ENCODE measurements around the gene SH3BP4.
"Not testable (repeated sequence)": the region's sequence is repeated elsewhere in the genome, so short reads cannot be mapped to it uniquely, and the experiment has no call there.

SH3BP4 gene

DNA sequence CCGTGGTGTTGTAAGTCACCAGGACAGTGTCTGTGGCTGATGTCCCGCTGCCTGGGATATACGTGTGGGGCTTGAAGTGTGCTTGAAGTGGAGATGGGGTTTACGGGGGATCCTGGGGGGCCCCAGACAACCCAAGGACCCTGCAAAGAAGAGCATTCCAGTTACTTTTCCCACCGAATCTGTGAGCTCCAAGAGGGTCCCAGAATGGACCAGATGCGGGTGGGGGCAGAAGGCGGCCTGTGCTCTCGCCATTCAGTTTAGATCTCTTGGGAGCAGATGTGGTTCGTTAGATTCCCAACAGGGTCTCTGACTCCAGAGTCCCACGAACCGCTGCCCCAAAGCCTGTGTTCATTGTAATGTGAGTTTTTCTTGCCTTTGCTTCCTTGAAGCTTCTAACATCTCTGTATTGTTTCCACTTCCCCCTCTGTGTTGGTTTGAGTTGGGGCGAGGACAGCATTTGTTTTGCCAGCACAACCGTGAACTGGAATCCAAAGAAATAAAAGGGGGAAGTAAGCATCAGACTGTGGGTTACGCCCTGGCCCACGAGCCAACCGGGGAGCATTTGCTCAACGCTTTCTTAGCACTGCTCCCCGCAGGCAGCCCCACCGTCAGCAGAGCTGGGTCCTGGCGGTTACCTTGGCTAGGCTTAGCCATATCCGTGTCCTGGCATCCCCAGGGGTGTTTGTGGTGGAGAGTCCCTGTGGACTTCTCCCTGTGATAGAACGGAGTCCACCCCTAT lies 92.1 kb downstream of the SH3BP4 start:
- FAIRE-seq, result no peak

DNA sequence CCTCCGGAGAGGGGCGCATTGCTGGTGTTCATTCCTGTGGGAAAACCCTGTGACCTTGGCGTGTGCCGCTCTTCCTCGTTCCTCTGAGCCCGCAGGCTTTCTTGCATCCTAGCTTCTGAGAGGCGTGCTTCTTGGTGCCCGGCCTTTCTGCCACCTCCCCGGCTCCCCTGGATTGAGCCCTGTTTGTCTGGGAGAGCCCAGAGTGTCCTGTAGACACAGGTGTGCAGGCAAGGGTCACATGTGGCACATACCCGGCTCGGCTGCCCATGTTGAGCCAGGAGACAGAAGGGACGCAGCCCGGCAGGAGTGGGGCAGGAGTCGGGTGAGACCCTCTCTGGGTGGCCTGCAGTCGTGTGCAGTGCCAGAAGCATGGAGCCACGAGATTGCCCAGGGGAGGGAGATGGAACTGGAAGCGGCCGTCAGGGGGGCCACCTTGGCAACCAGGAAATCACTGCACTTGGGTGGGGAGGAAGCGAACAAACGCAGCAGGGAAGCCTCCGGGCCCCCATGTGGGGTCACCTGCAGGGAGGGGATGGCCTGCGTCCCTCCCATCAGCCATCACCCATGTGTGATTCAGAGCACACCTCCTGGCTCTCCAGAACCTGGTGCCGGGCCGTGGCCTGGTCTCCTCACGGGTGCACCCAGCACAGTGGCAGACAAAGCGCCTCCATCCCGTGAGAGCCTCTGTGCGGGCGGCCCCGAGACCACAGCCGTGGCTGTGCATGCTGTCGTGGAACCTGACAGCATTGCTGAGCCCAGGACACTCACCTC lies 92.9 kb downstream of the SH3BP4 start:
- no peak for FAIRE-seq

DNA sequence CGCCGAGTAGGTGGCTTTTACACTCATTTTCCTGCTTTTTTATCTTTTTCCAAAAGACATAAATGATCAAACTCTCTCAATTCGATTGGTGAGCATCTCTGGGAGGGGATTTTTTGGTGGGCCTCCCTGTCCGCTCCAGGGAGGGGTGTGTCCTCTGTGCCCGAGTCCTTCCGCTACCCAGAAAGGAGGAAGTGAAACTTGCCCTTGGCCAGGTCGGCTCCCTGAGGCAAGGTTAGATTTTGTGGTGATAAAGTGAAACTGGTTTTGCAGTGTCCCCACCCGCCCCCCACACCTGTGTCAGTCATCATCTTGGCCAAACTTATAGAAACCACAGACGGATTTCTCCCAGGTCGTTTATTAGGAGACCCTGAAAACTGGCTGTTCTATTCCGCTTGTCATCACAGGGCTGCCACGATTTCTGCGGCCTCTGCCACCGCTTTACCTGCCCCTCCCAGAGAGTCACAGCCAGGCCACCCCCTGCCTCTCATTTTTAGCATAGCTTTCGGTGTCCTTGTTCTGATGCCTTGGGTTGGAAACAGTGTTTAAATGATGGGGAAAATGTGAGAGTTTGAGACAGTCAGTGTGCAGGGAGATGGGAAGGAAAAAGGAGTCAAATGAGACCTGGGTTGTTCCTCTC lies 93.6 kb downstream of the SH3BP4 start:
- no peak for FAIRE-seq

- no peak for FAIRE-seq
These were observed 94.1 kb downstream of the SH3BP4 start for GRCh38 chr2:235045973-235046343.

DNA sequence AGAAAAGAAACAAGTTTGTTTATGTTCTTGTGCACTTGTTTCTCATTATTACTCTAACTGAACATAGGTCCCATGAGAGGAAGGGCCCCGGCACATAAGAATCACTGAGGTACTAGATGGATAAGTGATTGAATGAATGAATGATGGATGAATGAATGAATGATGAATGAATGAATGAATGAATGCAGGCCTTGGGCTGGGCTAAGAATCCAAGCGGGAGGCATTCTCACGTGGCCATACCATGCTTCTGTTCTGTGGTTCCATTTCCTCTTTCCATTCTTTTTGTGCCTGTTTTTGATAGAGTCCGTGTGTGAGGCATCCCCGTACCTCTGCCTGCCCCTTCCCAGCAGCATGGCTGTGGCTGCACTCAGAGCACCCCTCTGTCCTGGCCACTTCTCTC lies 94.8 kb downstream of the SH3BP4 start:
- FAIRE-seq, result no peak

DNA sequence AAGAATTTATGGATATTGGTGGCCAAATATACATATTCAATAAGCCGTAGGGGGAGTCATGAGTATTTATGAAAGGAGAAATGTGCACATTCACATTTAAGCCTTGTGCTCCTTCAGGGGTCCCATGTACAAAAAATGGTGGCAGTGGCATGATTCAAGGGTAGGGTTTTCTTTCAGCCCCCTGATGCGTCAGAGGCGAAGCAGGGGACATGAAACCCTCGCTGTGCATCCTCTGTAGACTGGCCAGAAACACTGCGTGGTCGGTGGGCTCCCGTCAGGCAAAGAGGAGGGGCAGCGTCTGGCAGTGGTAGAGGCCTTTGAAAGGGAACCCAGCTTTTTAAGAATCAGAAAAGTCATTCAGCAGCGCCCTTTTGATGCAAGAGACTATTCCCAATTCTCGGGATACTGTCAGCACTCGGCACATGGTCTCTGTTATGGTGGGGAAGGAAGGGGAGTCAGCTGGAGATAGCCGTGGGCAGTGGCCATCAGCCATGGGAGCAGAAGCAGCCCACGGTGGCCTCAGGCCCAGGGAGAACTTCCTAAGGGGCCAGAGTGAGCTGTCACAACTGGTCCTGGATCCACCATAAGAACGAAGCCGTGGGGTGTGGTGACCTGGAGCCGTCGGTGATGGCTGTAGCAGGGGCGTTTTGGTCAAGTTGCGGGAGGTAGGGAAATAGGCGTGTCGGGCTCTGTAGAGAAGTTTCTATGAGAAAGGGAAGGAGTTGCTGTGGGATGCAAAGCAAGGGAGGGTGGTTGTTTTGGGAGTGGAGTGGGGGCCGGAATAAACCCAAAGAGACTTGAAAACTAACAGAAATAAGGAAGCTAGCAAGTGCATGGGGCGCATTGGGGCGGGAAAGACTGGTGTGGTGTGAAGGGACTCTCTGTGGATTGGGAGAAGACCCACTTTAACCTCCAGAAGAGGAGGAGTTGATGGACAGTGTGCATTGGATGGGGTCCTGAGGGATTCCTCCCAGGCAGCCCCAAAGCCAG lies 95.6 kb downstream of the SH3BP4 start:
- no peak for FAIRE-seq

DNA sequence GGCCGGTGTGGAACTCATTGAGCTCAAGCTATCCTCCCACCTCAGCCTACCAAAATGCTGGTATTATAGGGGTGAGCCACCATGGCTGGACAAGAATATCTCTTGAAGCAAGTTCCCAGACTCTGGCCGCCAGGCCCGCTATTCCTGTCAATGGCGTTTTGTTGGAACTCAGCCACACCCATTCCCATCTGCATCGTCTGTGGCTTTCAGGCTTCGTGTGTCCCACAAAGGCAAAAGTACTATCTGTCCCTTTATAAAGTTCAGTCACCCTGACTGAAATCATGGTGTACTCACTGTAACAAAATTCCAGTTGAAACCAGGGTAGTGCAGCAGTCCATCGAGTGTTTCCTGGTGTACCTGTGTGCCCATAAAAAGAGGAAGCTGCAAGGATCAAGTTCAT lies 96.7 kb downstream of the SH3BP4 start:
- no peak for FAIRE-seq

DNA sequence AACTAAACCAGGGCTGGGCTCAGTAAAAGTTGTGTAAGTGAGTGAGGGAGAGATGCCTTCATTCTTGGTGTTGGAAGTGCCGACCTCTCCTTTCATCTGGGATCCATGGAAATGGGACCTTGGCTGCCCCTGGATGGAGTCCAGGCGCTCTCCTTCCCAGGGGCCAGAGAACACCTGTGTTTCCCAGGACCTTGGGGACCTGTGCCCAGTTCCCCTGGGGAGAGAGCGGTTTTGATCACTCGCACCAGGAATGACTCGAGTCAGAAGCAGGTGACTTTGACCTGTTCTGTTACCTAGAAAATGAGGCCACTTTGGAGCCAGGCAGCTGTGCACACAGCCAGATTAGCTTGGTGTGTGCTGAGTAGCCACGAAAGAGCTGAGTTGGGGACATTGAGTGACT lies 97.3 kb downstream of the SH3BP4 start:
- no peak for FAIRE-seq

- no peak for FAIRE-seq
These were observed 97.9 kb downstream of the SH3BP4 start for GRCh38 chr2:235049719-235050118.

DNA sequence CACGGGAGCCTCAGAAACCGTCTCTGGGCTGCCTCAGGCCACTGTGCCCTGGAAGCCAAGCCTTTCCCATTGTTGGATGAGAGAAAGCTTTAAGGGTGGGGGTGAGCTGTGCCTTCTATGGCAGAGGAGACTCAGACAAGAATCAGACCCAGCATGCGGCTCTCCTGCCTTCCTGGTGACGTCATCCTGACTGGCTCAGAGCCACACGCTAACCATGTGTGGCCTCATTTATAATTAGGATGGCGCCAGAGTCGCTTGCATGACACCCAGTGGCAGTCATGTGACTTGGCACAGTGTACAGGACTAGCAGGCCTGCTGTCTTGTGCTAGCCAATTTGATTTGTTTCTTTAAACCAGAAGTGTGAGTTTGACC lies 99.1 kb downstream of the SH3BP4 start:
- FAIRE-seq, result no peak

- no peak for FAIRE-seq
These were observed 99.8 kb downstream of the SH3BP4 start for GRCh38 chr2:235051436-235052260.

DNA sequence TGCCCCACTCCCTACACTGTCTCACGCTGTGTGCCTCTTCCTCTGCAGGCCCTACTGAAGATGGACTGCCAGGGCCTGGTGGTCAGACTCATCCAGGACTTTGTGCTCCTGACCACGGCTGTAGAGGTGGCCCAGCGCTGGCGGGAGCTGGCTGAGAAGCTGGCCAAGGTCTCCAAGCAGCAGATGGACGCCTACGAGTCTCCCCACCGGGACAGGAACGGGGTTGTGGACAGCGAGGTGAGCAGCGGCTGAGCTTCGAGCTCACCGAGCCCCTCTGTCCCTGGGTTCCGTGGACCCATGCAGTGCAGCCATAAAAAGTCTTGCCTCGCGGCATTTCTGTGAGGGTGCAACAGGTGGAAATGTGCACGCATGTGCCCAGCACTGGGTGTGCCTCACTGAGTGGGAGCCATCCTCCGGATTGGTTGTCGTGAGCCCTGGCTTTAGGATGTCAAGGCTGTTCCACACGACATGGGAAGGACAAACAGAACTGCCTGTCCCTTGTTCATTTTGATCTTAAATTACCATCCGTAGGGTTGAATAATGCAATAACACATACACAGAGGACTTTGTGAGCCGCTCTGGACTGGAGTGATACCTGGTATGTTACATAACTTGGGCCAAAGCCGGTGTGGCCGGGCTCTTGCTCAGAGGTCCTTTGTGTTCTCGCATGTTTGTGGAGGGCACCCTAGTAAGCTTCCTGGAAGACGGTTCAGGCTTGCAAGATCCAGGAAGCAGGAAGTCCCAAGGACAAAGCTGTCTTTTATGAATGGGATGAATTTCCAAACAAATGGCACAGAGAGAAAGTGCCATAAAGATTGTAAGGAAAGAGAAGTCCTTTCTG lies 100.9 kb downstream of the SH3BP4 start:
- FAIRE-seq, result no peak

DNA sequence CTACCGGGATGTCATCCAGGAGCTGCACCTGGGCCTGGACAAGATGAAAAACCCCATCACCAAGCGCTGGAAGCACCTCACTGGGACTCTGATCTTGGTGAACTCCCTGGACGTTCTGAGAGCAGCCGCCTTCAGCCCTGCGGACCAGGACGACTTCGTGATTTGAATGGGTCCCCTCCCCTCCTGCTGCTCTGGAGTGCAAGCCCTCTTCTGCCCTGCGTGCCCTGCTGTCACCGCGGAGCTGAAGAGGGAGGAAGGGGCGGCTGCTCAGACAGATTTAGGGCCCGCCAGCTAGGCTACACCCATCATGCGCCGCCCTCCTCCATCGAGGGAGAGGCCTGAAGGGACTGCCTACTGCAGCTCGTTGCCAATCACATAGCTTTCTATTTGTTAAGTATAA lies 101.8 kb downstream of the SH3BP4 start:
- no peak for FAIRE-seq

DNA sequence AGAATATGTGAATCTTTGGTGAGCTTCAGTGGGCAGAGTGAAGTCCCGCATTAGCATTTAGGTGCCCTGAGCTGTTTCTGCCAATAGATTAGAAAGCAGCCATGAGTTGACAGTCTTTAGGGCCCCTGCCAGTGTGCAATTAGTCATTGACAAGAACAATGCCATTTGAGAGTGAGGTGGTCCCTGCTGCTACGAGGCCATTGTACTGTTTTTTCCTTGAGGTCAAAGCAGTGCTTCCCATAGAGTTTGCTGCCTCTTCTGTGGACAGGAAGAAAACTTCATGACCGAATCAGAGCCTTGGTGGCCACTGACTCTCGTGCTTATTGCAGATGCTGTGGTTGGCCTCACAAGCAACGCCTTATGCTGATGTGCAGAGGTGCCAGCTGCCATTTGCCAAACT lies 102.7 kb downstream of the SH3BP4 start:
- no peak for FAIRE-seq

DNA sequence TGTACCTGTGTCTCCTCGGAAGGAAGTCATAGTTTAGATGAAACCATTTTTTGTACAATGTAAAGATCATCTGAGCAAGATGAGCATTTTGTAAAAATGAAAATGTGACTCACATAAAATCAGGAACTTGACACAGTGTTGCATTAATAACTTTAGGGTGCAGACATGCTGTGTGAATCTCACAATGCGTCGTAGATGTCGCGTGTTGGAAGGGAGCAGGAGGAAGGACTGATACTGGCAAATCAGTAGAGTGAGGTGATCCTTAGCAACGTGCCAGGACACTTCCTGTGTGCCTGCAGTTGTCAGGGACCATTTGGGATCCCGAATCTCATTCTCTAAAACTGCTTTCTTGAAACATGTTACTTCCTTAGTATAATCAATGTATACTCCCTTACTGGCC lies 103.1 kb downstream of the SH3BP4 start:
- FAIRE-seq, result no peak

DNA sequence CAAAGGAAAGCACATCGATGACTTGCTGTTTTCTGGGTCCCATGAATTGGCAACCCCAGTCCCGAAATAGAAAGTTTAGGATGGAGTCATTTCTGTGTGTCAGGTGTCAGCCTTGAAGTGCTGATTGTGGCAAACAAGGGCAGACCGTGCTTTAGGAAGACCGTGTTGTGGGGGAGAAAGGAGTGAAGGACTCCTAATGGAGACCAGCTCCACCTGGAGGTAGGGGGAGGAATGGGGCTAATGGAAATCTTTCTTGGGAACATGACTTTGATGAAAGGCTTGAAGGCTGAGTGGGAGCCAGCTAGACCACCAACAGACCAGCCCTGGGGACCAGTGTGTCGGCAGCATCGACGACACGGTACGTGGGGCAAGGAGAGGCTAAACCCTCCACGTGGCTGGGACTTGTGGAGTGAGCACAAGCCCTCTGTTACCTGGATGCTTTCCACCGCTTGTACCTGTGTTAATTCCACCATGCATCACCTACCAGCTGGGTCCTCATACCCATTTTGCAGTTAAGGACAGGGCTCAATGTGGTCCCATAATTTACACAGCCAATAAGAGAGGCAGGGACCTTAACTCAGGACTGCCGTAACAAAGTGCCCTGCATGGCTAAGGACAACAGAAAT lies 104.2 kb downstream of the SH3BP4 start:
- FAIRE-seq, result no peak

- no peak for FAIRE-seq
These were observed 105.0 kb downstream of the SH3BP4 start for GRCh38 chr2:235056768-235057167.

- FAIRE-seq, result not testable (repeated sequence)
These were observed 105.8 kb downstream of the SH3BP4 start for GRCh38 chr2:235057616-235058015.

- no peak for FAIRE-seq
These were observed 107.3 kb downstream of the SH3BP4 start for GRCh38 chr2:235059161-235059560.

- no peak for FAIRE-seq
These were observed 109.8 kb downstream of the SH3BP4 start for GRCh38 chr2:235061656-235062055.

Data from G401.6 (cell line).